Endothelial cell of umbilical vein (primary cell): ENCODE data around the gene ETS1. TPM values are rescaled to one million over a fixed set of nuclear protein-coding genes. Genes with fewer than 3 reads are reported as not detected.

Experiments
- BruUV-seq: library from RNA; stranded (reverse); fragments of 400-500 nt; replicated peaks from 2 replicates; lab custom pipeline; 2021; lab: Mats Ljungman, UMichigan
- CTCF ChIA-PET: fragments of 300-600, 350-600 bp; sonication (Branson Sonifier 250); formaldehyde crosslinking; loops from one replicate; lab custom pipeline; 2021; ENCODE audit warnings: antibody characterized with exemption, inconsistent platforms; lab: Charles Lee
- POLR2A ChIA-PET: fragments of 300-600, 350-600 bp; sonication (Branson Sonifier 250); formaldehyde crosslinking; loops from one replicate; lab custom pipeline; 2021; ENCODE audit warnings: antibody characterized with exemption, inconsistent platforms; lab: Charles Lee
- DNase-seq: peaks from one replicate; pipeline ENCODE4 v3.0.0-alpha.2; 2011; ENCODE audit warnings: low read depth, low spot score
- FAIRE-seq: peaks from 2 replicates; lab custom pipeline; 2011; peaks lifted over from hg19 to GRCh38; lab: Jason Lieb, UNC
- H2AFZ ChIP-seq: 2 replicates; pipeline ENCODE4 v1.6.0; 2012; ENCODE audit warnings: low read depth, low read length, control low read depth, inconsistent platforms
- H3K27ac ChIP-seq: 2 replicates; pipeline ENCODE4 v1.5.1; 2011; ENCODE audit warnings: low read depth, mild to moderate bottlenecking, control low read depth, low read length, moderate library complexity; ENCODE audit not compliant: insufficient read depth
- H3K27me3 ChIP-seq, 2 experiments: 2 replicates each; pipeline versions ENCODE4 v1.6.0 to v1.6.1; 2011; ENCODE audit warnings: low read length in 2 of 2, mixed read lengths in 1 of 2; ENCODE audit not compliant: control insufficient read depth in 2 of 2, insufficient read depth in 2 of 2
- H3K36me3 ChIP-seq, 2 experiments: 2 replicates in 1 of 2; 3 replicates in 1 of 2; pipeline ENCODE4 v1.5.1; 2011; ENCODE audit warnings: low read length in 2 of 2, mild to moderate bottlenecking in 1 of 2, moderate library complexity in 1 of 2; ENCODE audit not compliant: control insufficient read depth in 2 of 2, insufficient read depth in 2 of 2; ENCODE audit errors: extremely low read depth in 1 of 2
- H3K4me1 ChIP-seq: 3 replicates; pipeline ENCODE4 v1.5.1; 2011; ENCODE audit warnings: mild to moderate bottlenecking, low read length; ENCODE audit not compliant: control insufficient read depth, insufficient read depth; ENCODE audit errors: extremely low read depth
- H3K4me2 ChIP-seq: 2 replicates; pipeline ENCODE4 v1.6.1; 2011; ENCODE audit warnings: low read length, control low read depth, mixed read lengths; ENCODE audit not compliant: insufficient read depth
- H3K4me3 ChIP-seq, 3 experiments: fragments of 200-600 bp in 1 of 3; sonication (generic), shearing (Covaris generic) in 1 of 3; replicated peaks in 1 of 3; 2 replicates each; pipeline ENCODE4 v1.5.1; 2011 to 2016; ENCODE audit warnings: control low read depth in 3 of 3, low read length in 3 of 3, mild to moderate bottlenecking in 2 of 3, inconsistent platforms in 1 of 3, low read depth in 1 of 3, moderate library complexity in 1 of 3; ENCODE audit not compliant: insufficient read depth in 1 of 3
- H3K79me2 ChIP-seq: 2 replicates; pipeline ENCODE4 v1.6.0; 2012; ENCODE audit warnings: low read length, inconsistent platforms; ENCODE audit not compliant: control insufficient read depth, insufficient read depth
- H3K9ac ChIP-seq: replicated peaks from 2 replicates; pipeline ENCODE3; 2011; ENCODE audit warnings: low read length, control low read depth; ENCODE audit not compliant: insufficient read depth; ENCODE audit errors: extremely low read depth
- H3K9me1 ChIP-seq: replicated peaks from 3 replicates; pipeline ENCODE4 v1.6.0; 2011; ENCODE audit warnings: mild to moderate bottlenecking, low read length; ENCODE audit not compliant: control insufficient read depth, insufficient read depth; ENCODE audit errors: extremely low read depth
- H3K9me3 ChIP-seq: replicated peaks from 2 replicates; pipeline ENCODE4 v1.5.1; 2012; ENCODE audit warnings: low read length, inconsistent platforms; ENCODE audit not compliant: control insufficient read depth, insufficient read depth
- H4K20me1 ChIP-seq: replicated peaks from 2 replicates; pipeline ENCODE3; 2011; ENCODE audit warnings: mild to moderate bottlenecking, low read length; ENCODE audit not compliant: control insufficient read depth, insufficient read depth; ENCODE audit errors: extremely low read depth
- FOS ChIP-seq: IDR thresholded peaks from 2 replicates; pipeline ENCODE4 v1.6.1; 2011; ENCODE audit warnings: mild to moderate bottlenecking, low read length, moderate library complexity, borderline replicate concordance; ENCODE audit not compliant: insufficient read depth
- GATA2 ChIP-seq: IDR thresholded peaks from 2 replicates; pipeline ENCODE4 v1.7.0; 2011; ENCODE audit warnings: low read depth, mild to moderate bottlenecking, moderate library complexity, mixed read lengths, low read length; ENCODE audit not compliant: insufficient read length, insufficient read depth
- JUN ChIP-seq: IDR thresholded peaks from 2 replicates; pipeline ENCODE4 v1.6.1; 2011; ENCODE audit warnings: borderline replicate concordance, low read depth; ENCODE audit not compliant: insufficient read length, insufficient read depth
- MYC ChIP-seq: IDR thresholded peaks from one replicate; pipeline ENCODE4 v1.6.1; 2011; ENCODE audit warnings: mild to moderate bottlenecking, low read depth, low read length
- POLR2A ChIP-seq: IDR thresholded peaks from 2 replicates; pipeline ENCODE4 v1.6.1; 2012; ENCODE audit warnings: low read depth, mild to moderate bottlenecking, control low read depth, low read length
- POLR2AphosphoS5 ChIP-seq: IDR thresholded peaks from 2 replicates; pipeline ENCODE4 v1.6.1; 2012; ENCODE audit warnings: low read depth, mild to moderate bottlenecking, control low read depth, low read length, moderate library complexity; ENCODE audit not compliant: insufficient read depth
- dilution Hi-C: fragments of 300-500 bp; cut with MboI; formaldehyde crosslinking; loops from one replicate; pipeline ENCODE4 v1.15.0; 2019; ENCODE audit warnings: low sequenced_read_pairs; ENCODE audit not compliant: extremely low pct_ligation_motif_present
- intact Hi-C: fragments of 100-400 bp; cut with micrococcal nuclease; formaldehyde crosslinking; loops from one replicate; pipeline ENCODE4 v1.10.0; 2022
- polyA plus RNA-seq, 4 experiments: library from polyadenylated mRNA; depleted of rRNA in 3 of 4; stranded (reverse) in 3 of 4; unstranded in 1 of 4; fragments of >200 nt; gene quantifications; 2 replicates each; pipeline versions ENCODE4 v1.2.1 to v1.2.3, GENCODE V29; 2011 to 2012; ENCODE audit warnings: missing spikeins in 1 of 4
- total RNA-seq: library from RNA; stranded (reverse); gene quantifications from 2 replicates; pipeline ENCODE4 v1.2.3, GENCODE V29; 2021
- TF ChIP-seq, protein P1 (sequence below): IDR thresholded peaks from 2 replicates; pipeline ENCODE4 v1.6.1; 2011; ENCODE audit not compliant: insufficient read depth, insufficient read length

Gene ETS1
- total and polyA plus RNA-seq, 2 donors (not counting 3 experiments of a cell fraction or from before 2014, with no cell fraction given): 34.2 to 115 TPM

DNA sequence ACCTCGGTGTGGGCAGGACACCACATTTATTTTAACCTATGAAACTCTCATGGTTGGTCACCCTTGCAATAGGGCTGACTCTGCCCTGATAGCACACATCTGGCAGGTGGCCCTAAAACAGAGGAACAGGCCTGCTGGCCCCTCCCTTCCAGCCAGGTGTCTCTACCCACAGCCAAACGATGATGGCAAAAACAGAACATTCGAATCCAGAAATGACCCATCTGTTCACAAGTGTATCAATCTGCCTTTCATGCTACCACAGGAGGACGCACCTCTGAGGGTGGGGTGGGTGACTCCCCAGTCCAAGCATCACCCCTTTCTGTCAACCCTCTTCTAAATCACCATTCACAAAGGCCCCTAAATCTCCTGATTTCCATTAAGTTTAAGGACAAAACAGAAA is 118.1 kb downstream of the ETS1 start:
- dilution Hi-C loops: no loop called here
- CTCF ChIA-PET: interaction anchor here (1.0 to 1.6 kb wide), 3 partner anchors 23 to 163 kb away, joined by 3 to 5 read pairs (median 3); no protein-coding TSS in a partner anchor
- FAIRE-seq (no peak), DNase-seq (no peak)
- POLR2A ChIA-PET: no interaction called here
- TF ChIP-seq JUN: no peak
- TF ChIP-seq POLR2AphosphoS5: no peak
- TF ChIP-seq GATA2: no peak
- TF ChIP-seq MYC: no peak
- Histone ChIP-seq H3K4me3 (no peak overlapping the region), H3K79me2 (peaks cover 49% of the 10 kb centered on the region), H3K4me2 (no peak overlapping the region), H3K9ac (no peak overlapping the region), H3K36me3 (peaks cover 12 to 26% of the 10 kb centered on the region in 2 experiments), H2AFZ (no peak overlapping the region), H3K27me3 (no peaks in the 10 kb centered on the region), H4K20me1 (no peaks in the 10 kb centered on the region), H3K4me1 (peaks cover 13% of the 10 kb centered on the region), H3K27ac (no peak overlapping the region), H3K9me3 (no peaks in the 10 kb centered on the region), H3K9me1 (no peaks in the 10 kb centered on the region)
- intact Hi-C loops: no loop called here
- no TSS peak for BruUV-seq

- H3K36me3 ChIP-seq: peaks cover 12 to 24% of the 10 kb centered on the region in 2 experiments
- peaks cover 10% of the 10 kb centered on the region for H3K4me1 ChIP-seq
- dilution Hi-C loops: no loop called here
- H4K20me1 ChIP-seq: no peaks in the 10 kb centered on the region
- BruUV-seq: no TSS peak
- H3K27ac ChIP-seq: peak overlapping the region; percentile 3
- TF ChIP-seq POLR2AphosphoS5 (no peak), MYC (no peak), POLR2A (no peak), FOS (no peak)
- TF ChIP-seq, protein P1, sequence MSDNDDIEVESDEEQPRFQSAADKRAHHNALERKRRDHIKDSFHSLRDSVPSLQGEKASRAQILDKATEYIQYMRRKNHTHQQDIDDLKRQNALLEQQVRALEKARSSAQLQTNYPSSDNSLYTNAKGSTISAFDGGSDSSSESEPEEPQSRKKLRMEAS: no peak
- H3K4me3 ChIP-seq: no peak overlapping the region
- H3K4me2 ChIP-seq: no peak overlapping the region
- no peak for FAIRE-seq
- ChIA-PET CTCF (interaction anchor here (0.6 to 0.8 kb wide), 2 partner anchors 162 to 178 kb away, joined by 3 to 4 read pairs; no protein-coding TSS in a partner anchor), POLR2A (no interaction called here)
- H3K9me1 ChIP-seq: no peaks in the 10 kb centered on the region
- no peaks in the 10 kb centered on the region for H3K9me3 ChIP-seq
- H3K79me2 ChIP-seq: peaks cover 43% of the 10 kb centered on the region
- DNase-seq: no peak
- H2AFZ ChIP-seq: no peak overlapping the region
- H3K9ac ChIP-seq: no peak overlapping the region
- intact Hi-C loops: no loop called here
- H3K27me3 ChIP-seq: no peaks in the 10 kb centered on the region
Measured at GRCh38 chr11:128468111-128468510, 119.2 kb downstream of the ETS1 start.
